ENCODE measurements around the gene IKZF2.

DNA sequence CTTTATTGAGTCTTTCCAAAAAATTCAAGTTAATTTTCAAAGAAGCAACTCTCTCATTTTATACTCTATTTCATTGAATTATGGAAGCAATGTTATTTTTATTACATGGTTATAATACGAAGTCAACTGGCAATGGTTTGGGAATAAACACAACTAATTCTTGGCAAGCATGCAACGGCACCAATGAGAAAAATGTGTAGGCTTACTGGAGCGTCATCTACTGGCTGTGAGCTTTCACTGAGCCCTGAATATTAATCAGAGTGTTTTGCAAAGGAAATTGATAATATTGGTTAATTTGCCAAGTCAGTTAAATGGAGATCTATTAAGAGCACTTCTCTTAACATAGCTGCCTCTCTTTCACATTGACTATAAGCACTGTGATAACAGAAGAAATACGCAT is 163.9 kb downstream of the IKZF2 start:
- TF ChIP-seq GABPA (IDR thresholded peaks at IDR 0.05; ENCODE audit: low read depth): no peak
- TF ChIP-seq, protein P1, sequence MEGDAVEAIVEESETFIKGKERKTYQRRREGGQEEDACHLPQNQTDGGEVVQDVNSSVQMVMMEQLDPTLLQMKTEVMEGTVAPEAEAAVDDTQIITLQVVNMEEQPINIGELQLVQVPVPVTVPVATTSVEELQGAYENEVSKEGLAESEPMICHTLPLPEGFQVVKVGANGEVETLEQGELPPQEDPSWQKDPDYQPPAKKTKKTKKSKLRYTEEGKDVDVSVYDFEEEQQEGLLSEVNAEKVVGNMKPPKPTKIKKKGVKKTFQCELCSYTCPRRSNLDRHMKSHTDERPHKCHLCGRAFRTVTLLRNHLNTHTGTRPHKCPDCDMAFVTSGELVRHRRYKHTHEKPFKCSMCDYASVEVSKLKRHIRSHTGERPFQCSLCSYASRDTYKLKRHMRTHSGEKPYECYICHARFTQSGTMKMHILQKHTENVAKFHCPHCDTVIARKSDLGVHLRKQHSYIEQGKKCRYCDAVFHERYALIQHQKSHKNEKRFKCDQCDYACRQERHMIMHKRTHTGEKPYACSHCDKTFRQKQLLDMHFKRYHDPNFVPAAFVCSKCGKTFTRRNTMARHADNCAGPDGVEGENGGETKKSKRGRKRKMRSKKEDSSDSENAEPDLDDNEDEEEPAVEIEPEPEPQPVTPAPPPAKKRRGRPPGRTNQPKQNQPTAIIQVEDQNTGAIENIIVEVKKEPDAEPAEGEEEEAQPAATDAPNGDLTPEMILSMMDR (IDR thresholded peaks at IDR 0.05; ENCODE audit: insufficient read depth, low read length): no peak
- TF ChIP-seq POLR2AphosphoS5 (IDR thresholded peaks at IDR 0.05; ENCODE audit: low read depth): no peak
- TF ChIP-seq, protein P2, sequence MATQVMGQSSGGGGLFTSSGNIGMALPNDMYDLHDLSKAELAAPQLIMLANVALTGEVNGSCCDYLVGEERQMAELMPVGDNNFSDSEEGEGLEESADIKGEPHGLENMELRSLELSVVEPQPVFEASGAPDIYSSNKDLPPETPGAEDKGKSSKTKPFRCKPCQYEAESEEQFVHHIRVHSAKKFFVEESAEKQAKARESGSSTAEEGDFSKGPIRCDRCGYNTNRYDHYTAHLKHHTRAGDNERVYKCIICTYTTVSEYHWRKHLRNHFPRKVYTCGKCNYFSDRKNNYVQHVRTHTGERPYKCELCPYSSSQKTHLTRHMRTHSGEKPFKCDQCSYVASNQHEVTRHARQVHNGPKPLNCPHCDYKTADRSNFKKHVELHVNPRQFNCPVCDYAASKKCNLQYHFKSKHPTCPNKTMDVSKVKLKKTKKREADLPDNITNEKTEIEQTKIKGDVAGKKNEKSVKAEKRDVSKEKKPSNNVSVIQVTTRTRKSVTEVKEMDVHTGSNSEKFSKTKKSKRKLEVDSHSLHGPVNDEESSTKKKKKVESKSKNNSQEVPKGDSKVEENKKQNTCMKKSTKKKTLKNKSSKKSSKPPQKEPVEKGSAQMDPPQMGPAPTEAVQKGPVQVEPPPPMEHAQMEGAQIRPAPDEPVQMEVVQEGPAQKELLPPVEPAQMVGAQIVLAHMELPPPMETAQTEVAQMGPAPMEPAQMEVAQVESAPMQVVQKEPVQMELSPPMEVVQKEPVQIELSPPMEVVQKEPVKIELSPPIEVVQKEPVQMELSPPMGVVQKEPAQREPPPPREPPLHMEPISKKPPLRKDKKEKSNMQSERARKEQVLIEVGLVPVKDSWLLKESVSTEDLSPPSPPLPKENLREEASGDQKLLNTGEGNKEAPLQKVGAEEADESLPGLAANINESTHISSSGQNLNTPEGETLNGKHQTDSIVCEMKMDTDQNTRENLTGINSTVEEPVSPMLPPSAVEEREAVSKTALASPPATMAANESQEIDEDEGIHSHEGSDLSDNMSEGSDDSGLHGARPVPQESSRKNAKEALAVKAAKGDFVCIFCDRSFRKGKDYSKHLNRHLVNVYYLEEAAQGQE (IDR thresholded peaks at IDR 0.05; ENCODE audit: insufficient replicate concordance, low read depth): no peak
- no peak for TF ChIP-seq SPI1 (IDR thresholded peaks at IDR 0.05; ENCODE audit: borderline replicate concordance, low read depth)

Data from HL-60 (cell line).